ENCODE measurements around the gene AGBL1. TPM values are rescaled to one million over a fixed set of nuclear protein-coding genes. Genes with fewer than 3 reads are reported as not detected.

The AGBL1 gene
- not detected for total RNA-seq

DNA sequence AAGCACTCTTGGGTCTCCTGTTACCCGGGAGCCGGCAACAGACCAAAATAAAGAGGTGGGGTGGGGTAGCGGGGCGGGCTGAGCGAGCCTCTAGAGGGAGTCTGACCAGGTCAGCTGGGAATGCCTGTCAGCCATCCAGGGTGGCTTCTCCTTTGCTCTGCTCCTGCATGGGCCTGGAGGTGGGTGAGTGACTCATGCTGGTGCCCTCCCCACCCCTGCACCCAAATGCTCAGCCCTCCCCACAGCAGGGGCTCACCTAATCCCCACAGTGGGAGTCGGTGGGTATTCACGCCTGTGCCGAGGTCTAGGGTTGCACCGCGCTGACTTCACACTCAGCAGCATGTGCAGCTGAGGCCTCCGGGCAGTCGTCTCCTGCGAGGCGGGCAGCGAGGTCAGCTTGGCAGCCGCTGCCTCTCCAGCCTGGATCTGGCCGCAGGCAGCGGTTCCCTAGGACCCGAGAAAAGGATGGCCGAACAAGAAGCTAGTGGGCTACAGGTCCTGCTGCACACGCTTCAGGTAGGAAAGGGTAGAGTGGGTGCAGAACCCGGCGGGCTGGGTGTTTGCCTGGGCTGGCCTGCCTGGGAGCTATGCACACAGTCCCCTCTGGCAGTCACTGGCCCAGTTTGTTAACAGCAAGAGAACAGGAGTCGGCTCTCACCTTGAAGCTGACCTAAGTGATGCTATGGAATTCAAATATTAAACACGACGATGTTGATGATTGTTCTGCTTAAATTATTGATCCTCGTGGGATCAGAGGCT lies at the start of gene AGBL1:
Gene AGBL1, plus strand, starts transcription at position 364 of the 759 bp plus-strand sequence.
- Mint-ChIP-seq H3K27me3 (peaks cover 2% of the 10 kb centered on the region), H3K27ac (no peak within 1 kb of the TSS), H3K36me3 (no peaks in the 10 kb centered on the region), H3K4me3 (no peak within 1 kb of the TSS), H3K4me1 (peaks cover 2% of the 10 kb centered on the region), H3K9me3 (no peaks in the 10 kb centered on the region)
- POLR2A ChIA-PET, result no interaction called here
- ATAC-seq (ENCODE audit: low read depth), result no peak
- DNase-seq, result no peak

DNA sequence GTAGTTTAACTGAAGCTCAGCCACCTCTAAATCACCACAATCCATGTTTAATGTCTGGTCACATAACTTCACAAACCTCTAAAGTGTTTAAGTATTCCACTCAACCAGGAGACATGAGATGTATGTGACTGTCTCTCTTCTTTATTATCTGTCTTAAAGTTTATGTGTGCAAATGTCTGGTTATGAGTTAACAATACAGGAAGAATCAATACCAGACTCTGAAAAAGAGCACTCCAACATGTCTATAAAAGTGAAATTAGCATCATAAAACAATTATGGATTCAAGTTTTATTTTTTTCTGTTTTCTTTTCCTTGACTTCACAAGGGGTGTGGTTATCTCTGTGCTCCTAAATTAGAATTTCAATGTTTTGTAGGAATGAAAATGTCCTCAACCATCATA lies 44.8 kb upstream of the AGBL1 start:
- POLR2A ChIA-PET, result no interaction called here
- Mint-ChIP-seq H3K4me3 (no peak overlapping the region), H3K9me3 (no peaks in the 10 kb centered on the region), H3K27me3 (no peaks in the 10 kb centered on the region), H3K27ac (no peak overlapping the region), H3K4me1 (no peaks in the 10 kb centered on the region), H3K36me3 (no peaks in the 10 kb centered on the region)
- no peak for ATAC-seq (ENCODE audit: low read depth)
- no peak for DNase-seq

GRCh38 chr15:86036243-86036642 lies 43.4 kb upstream of the AGBL1 start:
- POLR2A ChIA-PET, result no interaction called here
- Mint-ChIP-seq H3K36me3 (no peaks in the 10 kb centered on the region), H3K27me3 (no peaks in the 10 kb centered on the region), H3K4me1 (no peaks in the 10 kb centered on the region), H3K4me3 (no peak overlapping the region), H3K27ac (no peak overlapping the region), H3K9me3 (no peaks in the 10 kb centered on the region)
- no peak for ATAC-seq (ENCODE audit: low read depth)
- DNase-seq, result no peak

- Mint-ChIP-seq H3K4me3 (no peak overlapping the region), H3K9me3 (no peaks in the 10 kb centered on the region), H3K27me3 (no peaks in the 10 kb centered on the region), H3K4me1 (no peaks in the 10 kb centered on the region), H3K27ac (no peak overlapping the region), H3K36me3 (no peaks in the 10 kb centered on the region)
- no peak for DNase-seq
- POLR2A ChIA-PET, result interaction anchor here (0.6 kb wide), 1 partner anchor 8 kb away, joined by 4 read pairs; no protein-coding TSS in a partner anchor
- no peak for ATAC-seq (ENCODE audit: low read depth)
Observed at GRCh38 chr15:86038491-86038890, 41.2 kb upstream of the AGBL1 start.

- Mint-ChIP-seq H3K4me3 (no peak overlapping the region), H3K4me1 (no peaks in the 10 kb centered on the region), H3K27ac (no peak overlapping the region), H3K9me3 (no peaks in the 10 kb centered on the region), H3K27me3 (peaks cover 7% of the 10 kb centered on the region), H3K36me3 (no peaks in the 10 kb centered on the region)
- DNase-seq (no peak), ATAC-seq (ENCODE audit: low read depth) (no peak)
- POLR2A ChIA-PET, result no interaction called here
Observed at GRCh38 chr15:86040356-86041033, 39.2 kb upstream of the AGBL1 start.

GRCh38 chr15:86041399-86041798 lies 38.3 kb upstream of the AGBL1 start:
- ATAC-seq (ENCODE audit: low read depth) (no peak), DNase-seq (no peak)
- POLR2A ChIA-PET, result no interaction called here
- Mint-ChIP-seq H3K27ac (no peak overlapping the region), H3K4me1 (no peaks in the 10 kb centered on the region), H3K27me3 (peaks cover 7% of the 10 kb centered on the region), H3K36me3 (no peaks in the 10 kb centered on the region), H3K4me3 (no peak overlapping the region), H3K9me3 (no peaks in the 10 kb centered on the region)

DNA sequence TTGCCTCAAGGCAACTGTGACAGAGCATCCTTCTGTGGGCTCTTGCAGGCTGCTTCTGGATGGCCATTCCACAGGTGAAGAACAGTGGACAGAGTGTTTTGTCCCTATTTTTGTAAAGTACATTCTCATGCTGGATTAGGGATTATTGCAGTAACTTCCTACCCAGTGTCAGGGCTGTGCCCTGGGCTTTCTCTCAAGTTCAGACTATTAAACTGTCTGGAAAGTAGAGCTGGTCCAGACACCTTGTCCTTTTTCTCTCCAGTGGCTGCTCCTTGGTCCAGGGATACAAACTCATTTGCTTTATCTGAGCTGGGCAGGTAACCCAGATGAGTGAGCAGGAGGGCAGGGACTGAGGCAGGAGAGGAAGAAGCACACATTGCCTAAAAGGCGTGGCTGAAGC lies 37.4 kb upstream of the AGBL1 start:
- Mint-ChIP-seq H3K36me3 (no peaks in the 10 kb centered on the region), H3K9me3 (no peaks in the 10 kb centered on the region), H3K27me3 (peaks cover 7% of the 10 kb centered on the region), H3K27ac (no peak overlapping the region), H3K4me1 (no peaks in the 10 kb centered on the region), H3K4me3 (no peak overlapping the region)
- no peak for DNase-seq
- POLR2A ChIA-PET, result no interaction called here
- no peak for ATAC-seq (ENCODE audit: low read depth)

- ATAC-seq (ENCODE audit: low read depth) (no peak), DNase-seq (no peak)
- Mint-ChIP-seq H3K27ac (no peak overlapping the region), H3K27me3 (peaks cover 10% of the 10 kb centered on the region), H3K4me3 (no peak overlapping the region), H3K36me3 (no peaks in the 10 kb centered on the region), H3K4me1 (no peaks in the 10 kb centered on the region), H3K9me3 (no peaks in the 10 kb centered on the region)
- POLR2A ChIA-PET, result no interaction called here
Observed at GRCh38 chr15:86044981-86045380, 34.7 kb upstream of the AGBL1 start.

DNA sequence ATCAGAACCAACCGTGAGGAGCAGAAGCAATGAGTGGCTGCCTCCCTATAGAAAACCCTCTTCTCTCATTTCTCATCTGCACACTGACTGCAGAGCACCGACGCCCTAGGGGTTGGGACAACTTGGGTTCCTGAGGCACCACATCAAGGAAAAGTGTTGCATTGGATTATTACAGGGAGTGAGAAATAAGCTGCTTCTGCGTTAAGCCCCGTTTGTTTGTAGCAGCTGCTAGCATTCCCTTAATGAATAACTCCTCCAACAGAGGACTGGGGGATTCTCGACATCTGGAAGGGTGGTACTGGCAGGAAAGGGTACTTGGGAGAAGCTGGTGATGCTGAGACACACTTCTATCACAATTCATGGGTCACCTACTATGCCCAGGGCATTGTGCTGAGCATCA lies 25.3 kb upstream of the AGBL1 start:
- no peak for ATAC-seq (ENCODE audit: low read depth)
- DNase-seq, result no peak
- peaks cover 6% of the 10 kb centered on the region for H3K27me3 Mint-ChIP-seq
- H3K4me1 Mint-ChIP-seq, result no peaks in the 10 kb centered on the region
- no peak overlapping the region for H3K4me3 Mint-ChIP-seq
- H3K27ac Mint-ChIP-seq, result no peak overlapping the region
- no peaks in the 10 kb centered on the region for H3K36me3 Mint-ChIP-seq
- no peaks in the 10 kb centered on the region for H3K9me3 Mint-ChIP-seq
- POLR2A ChIA-PET, result no interaction called here

- Mint-ChIP-seq H3K27me3 (peaks cover 6% of the 10 kb centered on the region), H3K9me3 (no peaks in the 10 kb centered on the region), H3K4me3 (no peak overlapping the region), H3K4me1 (no peaks in the 10 kb centered on the region), H3K27ac (no peak overlapping the region), H3K36me3 (no peaks in the 10 kb centered on the region)
- ATAC-seq (ENCODE audit: low read depth) (no peak), DNase-seq (no peak)
- POLR2A ChIA-PET, result no interaction called here
Observed at GRCh38 chr15:86055688-86056087, 24.0 kb upstream of the AGBL1 start.

GRCh38 chr15:86059851-86060250 lies 19.8 kb upstream of the AGBL1 start:
- H3K27ac Mint-ChIP-seq, result no peak overlapping the region
- no peaks in the 10 kb centered on the region for H3K9me3 Mint-ChIP-seq
- POLR2A ChIA-PET, result no interaction called here
- H3K27me3 Mint-ChIP-seq, result peaks cover 6% of the 10 kb centered on the region
- no peak for DNase-seq
- no peak overlapping the region for H3K4me3 Mint-ChIP-seq
- H3K4me1 Mint-ChIP-seq, result no peaks in the 10 kb centered on the region
- H3K36me3 Mint-ChIP-seq, result no peaks in the 10 kb centered on the region
- no peak for ATAC-seq (ENCODE audit: low read depth)

DNA sequence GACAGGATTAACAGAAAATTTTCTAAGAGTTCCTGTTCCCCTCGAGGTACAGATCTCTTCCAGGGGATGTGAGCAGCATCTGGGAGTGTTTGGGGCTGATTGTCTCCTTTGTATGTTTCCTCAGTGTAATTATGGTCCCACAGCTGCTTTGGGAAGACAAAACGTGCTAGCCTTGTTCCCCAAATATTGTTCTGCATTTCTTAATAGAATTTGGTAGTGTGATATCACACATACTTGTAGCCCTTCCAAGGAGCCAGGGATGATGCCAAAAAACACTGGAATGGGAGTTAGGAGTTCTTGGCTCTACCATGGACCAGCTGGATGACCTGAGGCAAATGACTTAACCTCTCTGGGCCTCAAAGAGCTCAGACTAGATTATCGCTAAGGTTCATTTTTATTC lies 19.0 kb upstream of the AGBL1 start:
- no peak for DNase-seq
- Mint-ChIP-seq H3K27ac (no peak overlapping the region), H3K9me3 (no peaks in the 10 kb centered on the region), H3K36me3 (no peaks in the 10 kb centered on the region), H3K27me3 (peaks cover 6% of the 10 kb centered on the region), H3K4me3 (no peak overlapping the region), H3K4me1 (no peaks in the 10 kb centered on the region)
- no peak for ATAC-seq (ENCODE audit: low read depth)
- POLR2A ChIA-PET, result no interaction called here

DNA sequence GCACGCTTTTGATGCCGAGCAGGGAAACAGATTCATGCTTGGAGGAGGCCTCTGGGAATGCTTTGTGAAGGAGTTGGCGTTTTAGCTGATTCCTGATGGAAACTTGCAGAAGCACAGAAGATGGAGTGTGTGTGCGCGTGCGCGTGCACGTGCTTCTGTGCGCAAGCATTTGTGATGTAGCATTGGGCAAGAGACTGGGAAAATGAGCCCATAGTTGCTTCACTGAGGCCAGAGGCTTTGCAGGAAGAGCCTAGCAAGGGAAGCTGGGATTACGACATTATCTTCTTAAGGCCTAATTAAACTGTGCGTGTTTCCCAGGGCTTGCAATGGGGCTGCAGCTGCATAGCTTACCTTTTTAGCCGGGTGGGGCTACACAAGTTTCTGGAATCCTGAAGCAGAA lies 18.1 kb upstream of the AGBL1 start:
- Mint-ChIP-seq H3K27ac (no peak overlapping the region), H3K27me3 (peaks cover 6% of the 10 kb centered on the region), H3K4me1 (no peaks in the 10 kb centered on the region), H3K36me3 (no peaks in the 10 kb centered on the region), H3K9me3 (no peaks in the 10 kb centered on the region), H3K4me3 (no peak overlapping the region)
- POLR2A ChIA-PET, result no interaction called here
- DNase-seq (no peak), ATAC-seq (ENCODE audit: low read depth) (no peak)

DNA sequence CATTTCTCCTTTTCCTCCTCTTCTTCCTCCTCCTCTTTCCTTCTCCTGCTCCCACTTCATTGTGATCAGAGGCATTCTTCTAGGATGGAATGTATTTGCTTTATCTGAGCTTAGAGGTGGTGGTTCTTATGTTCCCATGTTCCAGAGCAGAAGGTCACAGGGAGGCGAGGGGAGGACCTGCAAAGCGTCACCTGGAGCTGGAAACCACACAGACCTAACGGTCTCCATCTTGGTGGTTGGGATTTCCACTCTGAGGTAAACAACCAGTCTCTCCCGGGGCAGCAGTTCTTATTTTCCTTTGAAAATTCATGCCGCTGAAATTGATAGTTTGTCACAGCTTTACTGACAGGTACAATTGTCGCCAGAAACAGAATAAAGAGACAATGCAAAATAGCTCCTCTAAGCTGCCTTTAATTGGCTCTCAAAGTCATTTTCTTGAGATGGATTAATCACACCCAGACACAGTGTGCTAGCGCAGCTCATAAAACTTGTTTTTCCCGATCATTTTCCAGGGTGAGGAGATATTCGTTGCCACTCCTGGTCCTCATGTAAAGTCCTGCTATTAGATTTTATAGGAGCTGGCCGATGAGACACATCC lies 16.9 kb upstream of the AGBL1 start:
- DNase-seq (no peak), ATAC-seq (ENCODE audit: low read depth) (no peak)
- no peaks in the 10 kb centered on the region for H3K4me1 Mint-ChIP-seq
- H3K27ac Mint-ChIP-seq, result no peak overlapping the region
- no peak overlapping the region for H3K4me3 Mint-ChIP-seq
- POLR2A ChIA-PET, result no interaction called here
- H3K36me3 Mint-ChIP-seq, result no peaks in the 10 kb centered on the region
- peaks cover 2% of the 10 kb centered on the region for H3K27me3 Mint-ChIP-seq
- H3K9me3 Mint-ChIP-seq, result no peaks in the 10 kb centered on the region

Data from activated naive CD8-positive, alpha-beta T cell treated with anti-CD3 and anti-CD28 coated beads, Interleukin-2, amount 10 ng/mL, durations not matched to agents 7 days and 5 days (primary cell).